H1 (cell line): Measurements from ENCODE around the gene ZNF260. TPM values are rescaled to one million over a fixed set of nuclear protein-coding genes. Genes with fewer than 3 reads are reported as not detected.

Source experiments
- CTCF ChIA-PET: fragments of 300-600 bp; sonication (Branson Sonifier 250); formaldehyde crosslinking; loops from one replicate; lab custom pipeline; 2021; ENCODE audit not compliant: partially characterized antibody; lab: Charles Lee
- POLR2A ChIA-PET: fragments of 300-600 bp; sonication (Branson Sonifier 250); formaldehyde crosslinking; loops from one replicate; lab custom pipeline; 2021; ENCODE audit warnings: inconsistent platforms; ENCODE audit not compliant: partially characterized antibody; lab: Charles Lee
- DNase-seq, 2 experiments: peaks; one replicate each; pipeline versions ENCODE4 v3.0.0 to v3.0.0-alpha.2; 2010 to 2022; ENCODE audit warnings: low spot score in 2 of 2, low read depth in 1 of 2, mixed read lengths in 1 of 2
- FAIRE-seq: peaks from 2 replicates; lab custom pipeline; 2011; peaks lifted over from hg19 to GRCh38; lab: Jason Lieb, UNC
- H2AFZ ChIP-seq: 2 replicates; pipeline ENCODE4 v1.8.1; 2012; ENCODE audit warnings: low read length, inconsistent platforms
- H2AK5ac ChIP-seq: 2 replicates; pipeline ENCODE4 v1.6.1; 2013; ENCODE audit warnings: low read depth, low read length
- H2BK120ac ChIP-seq: replicated peaks from 2 replicates; pipeline ENCODE3; 2013; ENCODE audit warnings: low read depth, low read length, inconsistent platforms
- H2BK12ac ChIP-seq: 2 replicates; pipeline ENCODE4 v1.6.1; 2013; ENCODE audit warnings: low read depth, low read length
- H2BK15ac ChIP-seq: 2 replicates; pipeline ENCODE4 v1.6.1; 2013; ENCODE audit warnings: low read length
- H2BK20ac ChIP-seq: 2 replicates; pipeline ENCODE4 v1.6.1; 2013; ENCODE audit warnings: low read length
- H2BK5ac ChIP-seq: 2 replicates; pipeline ENCODE4 v1.6.1; 2013; ENCODE audit warnings: low read depth, low read length
- H3K14ac ChIP-seq: 2 replicates; pipeline ENCODE4 v1.6.1; 2013; ENCODE audit warnings: inconsistent platforms; ENCODE audit not compliant: insufficient read length
- H3K18ac ChIP-seq: 2 replicates; pipeline ENCODE4 v1.6.1; 2013; ENCODE audit warnings: low read length; ENCODE audit errors: extremely low read depth
- H3K23ac ChIP-seq: 2 replicates; pipeline ENCODE4 v1.6.1; 2013; ENCODE audit warnings: inconsistent platforms; ENCODE audit not compliant: insufficient read length
- H3K23me2 ChIP-seq: 2 replicates; pipeline ENCODE4 v1.6.1; 2013; ENCODE audit warnings: low read depth, low read length
- H3K27ac ChIP-seq: 2 replicates; pipeline ENCODE4 v1.6.1; 2011; ENCODE audit warnings: low read depth, low read length, inconsistent platforms
- H3K27me3 ChIP-seq, 4 experiments: replicated peaks in 1 of 4; 1 replicate in 1 of 4; 2 replicates in 3 of 4; pipeline versions ENCODE4 v1.6.1 to v1.8.1; 2011 to 2013; ENCODE audit warnings: low read length in 3 of 4, mild to moderate bottlenecking in 3 of 4, inconsistent platforms in 2 of 4, mixed read lengths in 2 of 4, moderate library complexity in 1 of 4; ENCODE audit not compliant: control insufficient read depth in 3 of 4, insufficient read depth in 3 of 4; ENCODE audit errors: extremely low read depth in 1 of 4
- H3K36me3 ChIP-seq, 4 experiments: 2 replicates each; pipeline versions ENCODE4 v1.6.1 to v1.8.1; 2011 to 2013; ENCODE audit warnings: mild to moderate bottlenecking in 4 of 4, low read length in 3 of 4, moderate library complexity in 2 of 4, control low read depth in 1 of 4, inconsistent platforms in 1 of 4; ENCODE audit not compliant: insufficient read depth in 4 of 4, control insufficient read depth in 2 of 4
- H3K4ac ChIP-seq: replicated peaks from 2 replicates; pipeline ENCODE3; 2013; ENCODE audit warnings: low read length, low read depth, mixed read lengths, inconsistent platforms; ENCODE audit not compliant: insufficient read length
- H3K4me1 ChIP-seq, 4 experiments: replicated peaks in 1 of 4; 1 replicate in 1 of 4; 2 replicates in 3 of 4; pipeline versions ENCODE4 v1.6.1 to v1.8.1; 2011 to 2013; ENCODE audit warnings: low read length in 3 of 4, inconsistent platforms in 2 of 4, mixed read lengths in 1 of 4; ENCODE audit not compliant: insufficient read depth in 4 of 4, control insufficient read depth in 3 of 4
- H3K4me2 ChIP-seq, 2 experiments: 2 replicates each; pipeline versions ENCODE4 v1.6.1 to v1.8.1; 2011 to 2013; ENCODE audit warnings: low read depth in 2 of 2, low read length in 2 of 2, control low read depth in 1 of 2, inconsistent platforms in 1 of 2, mild to moderate bottlenecking in 1 of 2; ENCODE audit not compliant: insufficient read depth in 1 of 2
- H3K4me3 ChIP-seq, 4 experiments: fragments of 200-600, 300-600 bp in 1 of 4; sonication (generic), shearing (Covaris generic), sonication (Bioruptor Twin) in 1 of 4; 2 replicates each; pipeline versions ENCODE4 v1.5.1 to v1.8.1; 2011 to 2016; ENCODE audit warnings: low read length in 4 of 4, low read depth in 3 of 4, control low read depth in 2 of 4, inconsistent platforms in 2 of 4, mild to moderate bottlenecking in 2 of 4, mixed read lengths in 1 of 4, moderate library complexity in 1 of 4; ENCODE audit not compliant: insufficient read depth in 2 of 4; ENCODE audit errors: extremely low read depth in 1 of 4
- H3K56ac ChIP-seq: replicated peaks from 2 replicates; pipeline ENCODE3; 2013; ENCODE audit warnings: low read depth, mild to moderate bottlenecking, mixed read lengths, low read length, inconsistent platforms; ENCODE audit not compliant: insufficient read length
- H3K79me1 ChIP-seq: 2 replicates; pipeline ENCODE4 v1.6.1; 2013; ENCODE audit warnings: low read depth, low read length, control low read depth
- H3K79me2 ChIP-seq, 2 experiments: 2 replicates each; pipeline versions ENCODE4 v1.6.1 to v1.8.1; 2012 to 2013; ENCODE audit warnings: low read length in 2 of 2, mild to moderate bottlenecking in 2 of 2, inconsistent platforms in 1 of 2; ENCODE audit not compliant: insufficient read depth in 2 of 2, control insufficient read depth in 1 of 2
- H3K9ac ChIP-seq, 4 experiments: replicated peaks in 1 of 4; 1 replicate in 1 of 4; 2 replicates in 3 of 4; pipeline versions ENCODE4 v1.6.1 to v1.8.1; 2011 to 2013; ENCODE audit warnings: low read depth in 3 of 4, low read length in 3 of 4, control low read depth in 2 of 4, mild to moderate bottlenecking in 2 of 4, moderate library complexity in 2 of 4, inconsistent platforms in 1 of 4; ENCODE audit errors: extremely low read depth in 1 of 4
- H3K9me3 ChIP-seq, 2 experiments: 2 replicates each; pipeline versions ENCODE4 v1.6.1 to v1.8.1; 2012 to 2013; ENCODE audit warnings: mild to moderate bottlenecking in 2 of 2, moderate library complexity in 2 of 2, control low read depth in 1 of 2, inconsistent platforms in 1 of 2, low read depth in 1 of 2, low read length in 1 of 2, mixed read lengths in 1 of 2; ENCODE audit not compliant: insufficient read depth in 2 of 2
- H4K20me1 ChIP-seq, 2 experiments: replicated peaks in 1 of 2; 2 replicates each; pipeline versions ENCODE3 to v1.8.1; 2011 to 2013; ENCODE audit warnings: inconsistent platforms in 2 of 2, low read length in 2 of 2, mild to moderate bottlenecking in 1 of 2; ENCODE audit not compliant: insufficient read depth in 2 of 2, control insufficient read depth in 1 of 2
- H4K5ac ChIP-seq: 2 replicates; pipeline ENCODE4 v1.6.1; 2013; ENCODE audit warnings: low read length, low read depth, mixed read lengths, inconsistent platforms; ENCODE audit not compliant: insufficient read length
- H4K8ac ChIP-seq: 2 replicates; pipeline ENCODE4 v1.8.0; 2013; ENCODE audit warnings: mild to moderate bottlenecking, moderate library complexity, low read length, inconsistent platforms; ENCODE audit not compliant: insufficient read depth; ENCODE audit errors: extremely low read depth
- H4K91ac ChIP-seq: replicated peaks from 2 replicates; pipeline ENCODE3; 2013; ENCODE audit warnings: low read length, mixed read lengths, inconsistent platforms; ENCODE audit not compliant: insufficient read length
- CHD2 ChIP-seq: IDR thresholded peaks from 2 replicates; pipeline ENCODE4 v1.6.1; 2012; ENCODE audit warnings: low read length, improper control_type of control experiment
- JUN ChIP-seq: IDR thresholded peaks from 2 replicates; pipeline ENCODE4 v1.6.1; 2011; ENCODE audit warnings: low read depth, mild to moderate bottlenecking, improper control_type of control experiment, low read length
- NRF1 ChIP-seq: IDR thresholded peaks from 2 replicates; pipeline ENCODE4 v1.6.1; 2011; ENCODE audit warnings: mild to moderate bottlenecking, low read depth, low read length, improper control_type of control experiment
- RNF2 ChIP-seq: fragments of 200-900, 300-1000 bp; sonication (generic); IDR thresholded peaks from 2 replicates; pipeline ENCODE4 v1.7.1; 2016; ENCODE audit warnings: borderline replicate concordance, low read depth, mild to moderate bottlenecking, antibody characterized with exemption, low read length; ENCODE audit not compliant: poor library complexity, severe bottlenecking; ENCODE audit errors: missing control alignments
- SAP30 ChIP-seq: fragments of 300-600 bp; sonication (generic); IDR thresholded peaks from 2 replicates; pipeline ENCODE4 v1.7.1; 2012; ENCODE audit warnings: low read length, moderate library complexity, mild to moderate bottlenecking, inconsistent platforms; ENCODE audit not compliant: insufficient read depth, insufficient replicate concordance
- SIX5 ChIP-seq: IDR thresholded peaks from 2 replicates; pipeline ENCODE4 v1.6.1; 2011; ENCODE audit warnings: mild to moderate bottlenecking, low read depth, low read length
- TCF12 ChIP-seq: IDR thresholded peaks from 2 replicates; pipeline ENCODE4 v1.6.1; 2011; ENCODE audit warnings: low read depth, mild to moderate bottlenecking, low read length
- WGBS, 2 experiments: shearing (Covaris generic) in 1 of 2; methylation state at CpG; one replicate each; pipeline versions ENCODE4 v1.1.6 to v1.1.7; 2013 to 2015; ENCODE audit warnings: low lambda C conversion rate in 2 of 2, mixed read lengths in 2 of 2, inconsistent platforms in 1 of 2, low coverage in 1 of 2, missing lambda C conversion rate in 1 of 2; ENCODE audit not compliant: insufficient replicate concordance in 2 of 2, insufficient coverage in 1 of 2, insufficient read length in 1 of 2; ENCODE audit errors: extremely low coverage in 1 of 2, missing lambda C conversion rate in 1 of 2; 5-methylcytosine and 5-hydroxymethylcytosine counted together
- polyA plus RNA-seq, 7 experiments: library from polyadenylated mRNA; depleted of rRNA in 3 of 7; stranded (reverse) in 5 of 7; unstranded in 2 of 7; fragments of >200 nt in 5 of 7; fragments of 200-250 nt in 2 of 7; gene quantifications; 1 replicate in 5 of 7; 2 replicates in 1 of 7; 4 replicates in 1 of 7; pipeline versions ENCODE4 v1.2.1 to v1.2.3, GENCODE V29; 2011 to 2013; ENCODE audit warnings: missing spikeins in 2 of 7, mixed read lengths in 2 of 7
- total RNA-seq: library from RNA; stranded (reverse); fragmentation: NEBNext Ultra II Directional; extraction: Animal tissue kit (Norgen Biotek cat#: 25700); gene quantifications from 2 replicates; pipeline ENCODE4 v1.2.1, GENCODE V29; 2021

The ZNF260 gene
- total and polyA plus RNA-seq, 2 of the 8 experiments (the other 6 are each of a cell fraction or from before 2014, with no cell fraction given) = 5.5 to 30.7 TPM

DNA sequence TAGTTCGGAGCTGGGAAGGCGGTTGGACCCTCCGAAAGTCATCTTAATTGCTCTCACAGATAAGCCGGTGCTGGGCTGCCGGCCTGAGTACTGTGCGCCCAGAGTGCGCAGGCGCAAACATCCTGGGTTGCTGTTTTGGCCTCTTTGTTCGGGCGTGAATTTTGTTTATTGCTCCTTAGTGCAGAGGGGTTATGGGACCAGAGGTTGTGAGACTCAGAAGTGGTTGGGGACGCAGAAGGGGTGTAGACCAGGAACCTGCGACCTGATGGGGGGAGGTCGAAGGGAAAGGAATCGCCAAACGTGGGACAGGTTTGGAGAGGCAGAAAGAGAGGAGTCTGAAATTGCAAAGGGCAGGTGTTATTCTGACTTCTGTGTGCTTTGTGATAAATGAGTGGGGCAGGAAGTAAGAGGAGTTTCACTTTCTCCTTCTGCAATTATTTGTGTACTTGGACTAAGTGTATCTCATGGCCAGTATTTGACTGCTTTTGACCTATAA, 38.1 kb downstream of the ZNF260 start:
- H4K5ac ChIP-seq = peak overlapping the region; percentile 37
- peak overlapping the region; percentile 97 for H3K18ac ChIP-seq
- ChIA-PET CTCF (interaction anchor here (0.8 to 1.9 kb wide), 3 partner anchors 10 to 18 kb away, joined by 3 to 6 read pairs (median 5); no protein-coding TSS in a partner anchor), POLR2A (interaction anchor here (0.6 to 4.1 kb wide), 43 partner anchors 10 to 360 kb away, joined by 3 to 72 read pairs (median 5); partner anchors contain the start of genes ZFP14, ZFP82, ZNF146 and ZNF260)
- no peaks in the 10 kb centered on the region for H3K36me3 ChIP-seq
- no peak overlapping the region for H2AK5ac ChIP-seq
- peak overlapping the region; percentile 95 for H3K27ac ChIP-seq
- H2BK120ac ChIP-seq = no peak overlapping the region
- peak overlapping the region; percentile 63; the same call in 1 of the 2 replicates for H2BK12ac ChIP-seq
- peak overlapping the region; percentile 99 for H2AFZ ChIP-seq
- H3K14ac ChIP-seq = no peak overlapping the region
- H3K79me2 ChIP-seq = peaks cover 0 to 22% of the 10 kb centered on the region in 2 experiments; a peak in 2 of 4 replicates
- peaks cover 2% of the 10 kb centered on the region; the same call in 1 of the 2 replicates for H3K79me1 ChIP-seq
- 18% methylated on average over 15 of the region's 15 CpGs; no CpG with 5 or more reads in 1 of the 2 experiments for WGBS, 2 experiments
- no peak overlapping the region for H4K91ac ChIP-seq
- H3K23me2 ChIP-seq = peaks cover 8% of the 10 kb centered on the region
- H3K9ac ChIP-seq = peak overlapping the region in 3 of 4 experiments; percentile 79 to 96 (median 94); a peak in 6 of 7 replicates
- H3K23ac ChIP-seq = no peak overlapping the region
- no peak for FAIRE-seq
- peak overlapping the region; percentile 84 to 98 (median 94) for H3K4me3 ChIP-seq
- peak overlapping the region; percentile 94 for H2BK5ac ChIP-seq
- peaks cover 0 to 2% of the 10 kb centered on the region in 2 experiments for H4K20me1 ChIP-seq
- no peak overlapping the region for H3K56ac ChIP-seq
- DNase-seq = peak in 1 of 2 experiments; percentile 93
- peaks cover 11 to 15% of the 10 kb centered on the region in 2 experiments; a peak in 3 of 4 replicates for H3K9me3 ChIP-seq
- TF ChIP-seq CHD2 = no peak
- no peak for TF ChIP-seq SAP30
- TF ChIP-seq JUN = no peak
- TF ChIP-seq RNF2 = no peak
- TF ChIP-seq SIX5 = peak; percentile 55
- no peak for TF ChIP-seq TCF12
- peak; percentile 15; the same call in 1 of the 2 replicates for TF ChIP-seq NRF1
- H3K4ac ChIP-seq = peak overlapping the region; percentile 95
- H3K4me2 ChIP-seq = peak overlapping the region; percentile 74 to 85
- no peaks in the 10 kb centered on the region for H3K27me3 ChIP-seq
- no peak overlapping the region for H2BK20ac ChIP-seq
- no peaks in the 10 kb centered on the region; a peak in 1 of 7 replicates for H3K4me1 ChIP-seq
- H4K8ac ChIP-seq = peak overlapping the region; percentile 99; the same call in 1 of the 2 replicates
- H2BK15ac ChIP-seq = peak overlapping the region; percentile 46; the same call in 1 of the 2 replicates
